Esophagus squamous epithelium (tissue), 4 donors: ENCODE measurements around the gene FAM174C.

Experiments
- CTCF ChIP-seq, 6 experiments: fragments of 450-650 bp in 4 of 6; fragments of 200-600 bp in 2 of 6; sonication (generic) in 2 of 6; IDR thresholded peaks; one replicate each; pipeline ENCODE4 v1.5.1; 2016 to 2019; ENCODE audit warnings: antibody characterized with exemption in 6 of 6, mild to moderate bottlenecking in 4 of 6, moderate library complexity in 4 of 6
- POLR2A ChIP-seq, 4 donors: fragments of 450-650 bp; IDR thresholded peaks; one replicate each; pipeline ENCODE4 v1.6.1; 2017; ENCODE audit warnings: antibody characterized with exemption in 4 of 4, mild to moderate bottlenecking in 4 of 4, moderate library complexity in 3 of 4

GRCh38 chr19:1235625-1236538 lies 39.4 kb upstream of the FAM174C start:
- no peak for TF ChIP-seq CTCF (IDR thresholded peaks at IDR 0.05)
- no peak for TF ChIP-seq POLR2A (IDR thresholded peaks at IDR 0.05)
